Loucy (cell line): ENCODE measurements around the gene MSANTD4.

Experiments
- H2AFZ ChIP-seq: fragments of 200-600 bp; sonication (generic); 2 replicates; pipeline ENCODE4 v1.6.0; 2016; ENCODE audit warnings: antibody characterized with exemption, mild to moderate bottlenecking, low read length, moderate library complexity
- H3F3A ChIP-seq: fragments of 200-600 bp; 2 replicates; pipeline ENCODE4 v1.6.0; 2016; ENCODE audit warnings: antibody characterized with exemption, low read depth, mild to moderate bottlenecking
- H3K27me3 ChIP-seq: fragments of 200-600 bp; sonication (generic); 2 replicates; pipeline ENCODE4 v1.6.1; 2014; ENCODE audit warnings: low read length, mild to moderate bottlenecking; ENCODE audit not compliant: insufficient read depth, poor library complexity, severe bottlenecking
- H3K36me3 ChIP-seq: fragments of 200-600 bp; sonication (generic); 2 replicates; pipeline ENCODE4 v1.6.1; 2016; ENCODE audit warnings: low read length; ENCODE audit not compliant: insufficient read depth
- H3K4me1 ChIP-seq: fragments of 200-600 bp; sonication (generic); 2 replicates; pipeline ENCODE4 v1.5.1; 2014; ENCODE audit warnings: low read length, mild to moderate bottlenecking; ENCODE audit not compliant: insufficient read depth, poor library complexity, severe bottlenecking
- H3K4me2 ChIP-seq: fragments of 200-600 bp; sonication (generic); 2 replicates; pipeline ENCODE4 v1.6.0; 2014; ENCODE audit warnings: antibody characterized with exemption, low read length, low read depth, mild to moderate bottlenecking; ENCODE audit not compliant: poor library complexity, severe bottlenecking
- H3K4me3 ChIP-seq: fragments of 200-600 bp; sonication (generic); 2 replicates; pipeline ENCODE4 v1.5.1; 2014; ENCODE audit warnings: low read length, mild to moderate bottlenecking, mixed read lengths; ENCODE audit not compliant: poor library complexity, severe bottlenecking
- H3K79me2 ChIP-seq: fragments of 200-600 bp; sonication (generic); 2 replicates; pipeline ENCODE4 v1.6.1; 2014; ENCODE audit warnings: low read length; ENCODE audit not compliant: insufficient read depth
- H3K9ac ChIP-seq: fragments of 200-600 bp; sonication (generic); 2 replicates; pipeline ENCODE4 v1.6.0; 2014; ENCODE audit warnings: mild to moderate bottlenecking, low read depth, low read length, moderate library complexity; ENCODE audit not compliant: poor library complexity, severe bottlenecking
- H3K9me2 ChIP-seq: fragments of 200-600 bp; sonication (generic); replicated peaks from 2 replicates; pipeline ENCODE4 v1.6.1; 2016; ENCODE audit warnings: low read depth, low read length, mixed read lengths
- H3K9me3 ChIP-seq: fragments of 200-600 bp; sonication (generic); 2 replicates; pipeline ENCODE4 v1.6.1; 2014; ENCODE audit warnings: mild to moderate bottlenecking, antibody characterized with exemption, low read length, low read depth; ENCODE audit not compliant: insufficient read depth
- H4K20me1 ChIP-seq: fragments of 200-600 bp; sonication (generic); 2 replicates; pipeline ENCODE4 v1.6.0; 2014; ENCODE audit warnings: antibody characterized with exemption, low read length, mild to moderate bottlenecking; ENCODE audit not compliant: insufficient read depth, poor library complexity, severe bottlenecking
- CTCF ChIP-seq: fragments of 200-600 bp; sonication (generic); conservative IDR thresholded peaks from 2 replicates; pipeline ENCODE4 v1.5.1; 2014; ENCODE audit warnings: mild to moderate bottlenecking, antibody characterized with exemption, low read length
- EZH2phosphoT487 ChIP-seq: fragments of 200-600 bp; IDR thresholded peaks from 2 replicates; pipeline ENCODE4 v1.6.1; 2018; ENCODE audit warnings: antibody characterized with exemption, mild to moderate bottlenecking, moderate library complexity, borderline replicate concordance

MSANTD4 gene

GRCh38 chr11:106021967-106022794 is at the start of gene MSANTD4:
Gene MSANTD4 (minus strand): TSS chr11:106022240. CDS start chr11:106010917, 11,323 bp downstream.
- Histone ChIP-seq H4K20me1 (peaks cover 38% of the 10 kb centered on the region), H3F3A (no peaks in the 10 kb centered on the region), H2AFZ (peak within 1 kb of the TSS; percentile 95), H3K36me3 (no peaks in the 10 kb centered on the region), H3K4me1 (peaks cover 49% of the 10 kb centered on the region), H3K4me2 (peak within 1 kb of the TSS; percentile 84), H3K4me3 (peak within 1 kb of the TSS; percentile 96), H3K9me3 (no peaks in the 10 kb centered on the region), H3K79me2 (peaks cover 47% of the 10 kb centered on the region), H3K9ac (peak within 1 kb of the TSS; percentile 76), H3K27me3 (peaks cover 29% of the 10 kb centered on the region), H3K9me2 (no peaks in the 10 kb centered on the region)
- TF ChIP-seq EZH2phosphoT487 (no peak), CTCF (no peak)

GRCh38 chr11:106070606-106071005 is 48.6 kb upstream of the MSANTD4 start:
- no peaks in the 10 kb centered on the region for H4K20me1 ChIP-seq
- H3K4me2 ChIP-seq, result no peak overlapping the region
- H3K79me2 ChIP-seq, result no peaks in the 10 kb centered on the region
- no peaks in the 10 kb centered on the region for H3F3A ChIP-seq
- no peak overlapping the region for H3K4me3 ChIP-seq
- H3K36me3 ChIP-seq, result no peaks in the 10 kb centered on the region
- no peak overlapping the region for H2AFZ ChIP-seq
- no peaks in the 10 kb centered on the region for H3K9me2 ChIP-seq
- H3K9ac ChIP-seq, result no peak overlapping the region
- H3K4me1 ChIP-seq, result peaks cover 3% of the 10 kb centered on the region
- no peaks in the 10 kb centered on the region for H3K27me3 ChIP-seq
- TF ChIP-seq CTCF (no peak), EZH2phosphoT487 (no peak)
- H3K9me3 ChIP-seq, result no peaks in the 10 kb centered on the region

GRCh38 chr11:106063009-106063408 is 41.0 kb upstream of the MSANTD4 start:
- Histone ChIP-seq H4K20me1 (no peaks in the 10 kb centered on the region), H3K9me2 (no peaks in the 10 kb centered on the region), H3K4me3 (no peak overlapping the region), H3K4me2 (no peak overlapping the region), H3K9me3 (no peaks in the 10 kb centered on the region), H3K4me1 (no peaks in the 10 kb centered on the region), H3K79me2 (no peaks in the 10 kb centered on the region), H3K27me3 (no peaks in the 10 kb centered on the region), H3K36me3 (no peaks in the 10 kb centered on the region), H3K9ac (no peak overlapping the region), H3F3A (no peaks in the 10 kb centered on the region), H2AFZ (no peak overlapping the region)
- TF ChIP-seq CTCF (no peak), EZH2phosphoT487 (no peak)
